AG08395 (cell line): Measurements from ENCODE around the gene ANXA6.
A peak's percentile ranks its signal among the peaks of the same experiment; 100 is the strongest.
"Not testable (repeated sequence)": the region's sequence is repeated elsewhere in the genome, so short reads cannot be mapped to it uniquely, and the experiment has no call there.

ENCODE experiments used
- DNase-seq: peaks from one replicate; pipeline ENCODE4 v3.0.0; 2012; ENCODE audit warnings: mixed read lengths, low spot score

The ANXA6 gene

GRCh38 chr5:151181818-151182523, 24.4 kb upstream of the ANXA6 start:
- DNase-seq, result no peak

GRCh38 chr5:151180291-151180690, 22.7 kb upstream of the ANXA6 start:
- no peak for DNase-seq

GRCh38 chr5:151179489-151179840, 21.9 kb upstream of the ANXA6 start:
- DNase-seq, result no peak

GRCh38 chr5:151178777-151179488, 21.4 kb upstream of the ANXA6 start:
- no peak for DNase-seq

- no peak for DNase-seq
Measured at GRCh38 chr5:151178372-151178771, 20.8 kb upstream of the ANXA6 start.

GRCh38 chr5:151176268-151176667, 18.7 kb upstream of the ANXA6 start:
- DNase-seq, result not testable (repeated sequence)

- peak; percentile 74 for DNase-seq
Measured at GRCh38 chr5:151174612-151175101, 17.1 kb upstream of the ANXA6 start.

GRCh38 chr5:151173711-151174611, 16.4 kb upstream of the ANXA6 start:
- no peak for DNase-seq

GRCh38 chr5:151171529-151171928, 13.9 kb upstream of the ANXA6 start:
- DNase-seq, result no peak

- no peak for DNase-seq
Measured at GRCh38 chr5:151168602-151169344, 11.2 kb upstream of the ANXA6 start.

- no peak for DNase-seq
Measured at GRCh38 chr5:151167022-151167421, 9.4 kb upstream of the ANXA6 start.

GRCh38 chr5:151164687-151165392, 7.3 kb upstream of the ANXA6 start:
- DNase-seq, result peak; percentile 84

- no peak for DNase-seq
Measured at GRCh38 chr5:151162776-151163175, 5.2 kb upstream of the ANXA6 start.

GRCh38 chr5:151159649-151160373, 2.2 kb upstream of the ANXA6 start:
- DNase-seq, result no peak

- no peak for DNase-seq
Measured at GRCh38 chr5:151158287-151158661, 695 bp upstream of the ANXA6 start.

GRCh38 chr5:151156507-151157420, 815 bp downstream of the ANXA6 start:
- peak; percentile 38 for DNase-seq

GRCh38 chr5:151155775-151156506, 1.6 kb downstream of the ANXA6 start:
- peak; percentile 70 for DNase-seq

- no peak for DNase-seq
Measured at GRCh38 chr5:151154931-151155774, 2.4 kb downstream of the ANXA6 start.
